ENCODE measurements around the gene CBL. TPM values are rescaled to one million over a fixed set of nuclear protein-coding genes. Genes with fewer than 3 reads are reported as not detected.
A peak's percentile ranks its signal among the peaks of the same experiment; 100 is the strongest.
"Not testable (repeated sequence)": the region's sequence is repeated elsewhere in the genome, so short reads cannot be mapped to it uniquely, and the experiment has no call there.

The CBL gene
- total and polyA plus RNA-seq, 3 donors from 2014 or later, result 58.5 to 65.7 (median 59.3) TPM

DNA sequence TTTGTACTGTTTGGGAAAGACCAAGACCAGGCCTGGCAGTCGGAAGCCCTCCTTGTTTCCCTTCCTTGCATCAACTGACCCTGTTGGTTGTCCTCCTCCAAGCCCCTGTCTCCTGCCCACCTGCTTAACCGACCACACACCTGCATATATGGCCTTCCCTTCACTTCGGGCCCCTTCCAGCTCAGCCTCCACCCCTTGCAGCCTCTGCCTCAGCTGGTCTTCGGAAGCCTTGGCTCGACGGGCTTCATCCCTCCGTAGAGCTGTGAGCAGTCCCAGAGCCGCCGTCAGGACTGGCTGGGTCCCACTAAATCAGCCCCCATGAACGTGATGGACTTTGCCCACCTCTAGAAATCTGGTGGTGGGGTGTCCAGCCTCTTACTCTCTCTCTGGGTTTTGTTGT lies 12.5 kb upstream of the CBL start:
- Histone ChIP-seq H3K27me3 (no peaks in the 10 kb centered on the region), H3K9me3 (no peaks in the 10 kb centered on the region), H3K4me3 (no peak overlapping the region), H3K27ac (no peak overlapping the region), H3K4me1 (no peaks in the 10 kb centered on the region), H3K36me3 (ENCODE audit: low read depth, missing control alignments) (no peaks in the 10 kb centered on the region)
- intact Hi-C loops (cut with DNase I; ENCODE audit: low total_unique reads), result no loop called here
- DNase-seq, result no peak
- WGBS, 2 donors, result 90 to 93% methylated on average over 10 of the region's 10 CpGs
- TF ChIP-seq POLR2A (IDR thresholded peaks at IDR 0.05), result no peak
- TF ChIP-seq, protein P1, sequence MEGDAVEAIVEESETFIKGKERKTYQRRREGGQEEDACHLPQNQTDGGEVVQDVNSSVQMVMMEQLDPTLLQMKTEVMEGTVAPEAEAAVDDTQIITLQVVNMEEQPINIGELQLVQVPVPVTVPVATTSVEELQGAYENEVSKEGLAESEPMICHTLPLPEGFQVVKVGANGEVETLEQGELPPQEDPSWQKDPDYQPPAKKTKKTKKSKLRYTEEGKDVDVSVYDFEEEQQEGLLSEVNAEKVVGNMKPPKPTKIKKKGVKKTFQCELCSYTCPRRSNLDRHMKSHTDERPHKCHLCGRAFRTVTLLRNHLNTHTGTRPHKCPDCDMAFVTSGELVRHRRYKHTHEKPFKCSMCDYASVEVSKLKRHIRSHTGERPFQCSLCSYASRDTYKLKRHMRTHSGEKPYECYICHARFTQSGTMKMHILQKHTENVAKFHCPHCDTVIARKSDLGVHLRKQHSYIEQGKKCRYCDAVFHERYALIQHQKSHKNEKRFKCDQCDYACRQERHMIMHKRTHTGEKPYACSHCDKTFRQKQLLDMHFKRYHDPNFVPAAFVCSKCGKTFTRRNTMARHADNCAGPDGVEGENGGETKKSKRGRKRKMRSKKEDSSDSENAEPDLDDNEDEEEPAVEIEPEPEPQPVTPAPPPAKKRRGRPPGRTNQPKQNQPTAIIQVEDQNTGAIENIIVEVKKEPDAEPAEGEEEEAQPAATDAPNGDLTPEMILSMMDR (IDR thresholded peaks at IDR 0.05), result no peak

DNA sequence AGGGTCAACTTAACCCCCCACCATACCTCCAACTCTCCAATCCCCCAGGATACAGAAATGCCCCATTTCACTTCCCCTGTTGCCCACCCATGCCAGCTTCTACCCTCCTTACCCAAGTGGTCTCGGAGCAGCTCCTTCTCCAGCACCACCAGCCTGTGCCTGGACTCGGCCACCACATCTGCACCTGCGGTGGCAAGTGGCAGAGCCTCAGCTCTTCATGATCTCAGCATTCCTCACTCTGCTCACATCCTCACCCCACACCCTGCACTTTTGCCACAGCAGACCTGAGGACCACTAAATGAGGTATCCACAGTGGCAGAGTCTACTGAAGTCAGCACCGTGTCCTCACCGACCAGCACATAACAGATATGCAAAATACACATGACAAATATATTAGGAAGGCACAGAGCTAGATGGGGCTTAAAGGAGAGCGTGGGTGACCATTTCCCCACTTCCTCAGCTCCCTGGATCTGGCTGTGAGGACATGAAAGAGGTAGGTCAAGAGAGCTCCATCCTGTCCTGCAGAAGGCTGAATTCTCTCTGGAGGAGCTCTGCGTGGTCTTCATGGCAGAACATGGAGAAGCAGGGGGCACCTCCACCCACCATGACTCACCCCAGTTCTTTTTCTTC lies 11.2 kb upstream of the CBL start:
- DNase-seq, result no peak
- no peak for TF ChIP-seq POLR2A (IDR thresholded peaks at IDR 0.05)
- TF ChIP-seq, protein P1 (IDR thresholded peaks at IDR 0.05), result no peak
- Histone ChIP-seq H3K4me3 (no peak overlapping the region), H3K27me3 (no peaks in the 10 kb centered on the region), H3K27ac (no peak overlapping the region), H3K4me1 (no peaks in the 10 kb centered on the region), H3K9me3 (no peaks in the 10 kb centered on the region), H3K36me3 (ENCODE audit: low read depth, missing control alignments) (no peaks in the 10 kb centered on the region)
- WGBS, 2 donors, result 87 to 91% methylated on average over 7 of the region's 7 CpGs
- intact Hi-C loops (cut with DNase I; ENCODE audit: low total_unique reads), result no loop called here

DNA sequence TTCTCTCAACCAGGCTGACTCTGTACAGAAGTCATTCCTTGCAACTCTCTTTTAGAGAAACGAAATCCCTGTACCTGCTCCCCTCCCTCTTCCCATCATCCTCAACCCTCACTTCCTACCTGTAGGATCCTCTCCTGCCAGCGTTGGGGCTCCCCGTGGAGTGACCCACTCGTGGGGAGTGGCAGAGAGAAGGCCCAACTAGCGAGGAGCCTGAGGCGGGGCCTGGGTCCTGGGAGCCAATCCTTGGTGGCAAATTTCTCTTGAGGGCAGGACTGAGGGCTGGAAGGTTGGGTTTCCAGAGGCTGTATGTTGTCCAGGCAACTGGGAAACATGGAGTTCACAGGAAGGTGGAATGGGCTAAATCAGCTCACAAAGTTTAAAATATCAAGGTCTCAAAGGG lies 10.5 kb upstream of the CBL start:
- DNase-seq, result no peak
- 49% methylated on average over 6 of the region's 6 CpGs for WGBS, 2 donors
- Histone ChIP-seq H3K27me3 (no peaks in the 10 kb centered on the region), H3K4me3 (no peak overlapping the region), H3K36me3 (ENCODE audit: low read depth, missing control alignments) (no peaks in the 10 kb centered on the region), H3K9me3 (no peaks in the 10 kb centered on the region), H3K4me1 (no peaks in the 10 kb centered on the region), H3K27ac (no peak overlapping the region)
- intact Hi-C loops (cut with DNase I; ENCODE audit: low total_unique reads), result no loop called here
- TF ChIP-seq, protein P1 (IDR thresholded peaks at IDR 0.05), result no peak
- TF ChIP-seq POLR2A (IDR thresholded peaks at IDR 0.05), result no peak

DNA sequence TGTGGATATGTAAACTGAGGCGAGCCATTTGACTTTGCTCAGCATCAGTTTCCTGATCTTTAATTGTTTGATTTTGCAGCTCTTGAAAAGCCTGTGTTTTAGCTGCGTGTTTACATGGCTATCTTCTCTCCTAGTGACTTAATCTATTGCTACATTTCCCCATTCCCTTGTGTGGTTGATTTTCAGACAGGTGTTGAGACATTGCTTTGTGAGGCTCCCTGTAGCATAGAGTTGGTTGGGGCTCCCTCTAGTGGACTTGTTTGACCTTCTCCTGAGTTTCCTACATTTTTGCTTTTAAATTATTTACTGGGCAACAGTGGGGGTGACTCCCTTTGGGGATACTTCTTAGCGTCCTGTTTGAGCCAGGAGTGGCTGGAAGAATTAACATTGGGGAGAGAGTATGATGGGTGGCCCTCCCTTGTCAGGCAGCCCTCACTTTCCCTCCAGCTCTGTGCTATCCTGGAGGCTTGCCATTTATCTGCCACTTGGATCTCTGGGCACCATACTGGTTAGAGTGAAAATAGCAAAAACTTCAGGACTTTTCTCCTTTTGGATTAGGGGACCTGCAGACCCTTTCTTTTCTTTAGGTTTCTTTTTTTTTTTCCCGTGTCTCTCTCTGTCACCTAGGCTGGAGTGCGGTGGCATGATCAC lies 9.2 kb upstream of the CBL start:
- H3K27me3 ChIP-seq, result no peaks in the 10 kb centered on the region
- WGBS, 2 donors, result 52 to 55% methylated on average over 5 of the region's 5 CpGs
- H3K36me3 ChIP-seq (ENCODE audit: low read depth, missing control alignments), result no peaks in the 10 kb centered on the region
- intact Hi-C loops (cut with DNase I; ENCODE audit: low total_unique reads), result no loop called here
- TF ChIP-seq POLR2A (IDR thresholded peaks at IDR 0.05), result no peak
- TF ChIP-seq, protein P1 (IDR thresholded peaks at IDR 0.05), result peak; percentile 69 to 77 (median 73)
- no peak overlapping the region for H3K27ac ChIP-seq
- H3K4me3 ChIP-seq, result no peak overlapping the region
- peak; percentile 74 for DNase-seq
- H3K9me3 ChIP-seq, result no peaks in the 10 kb centered on the region
- no peaks in the 10 kb centered on the region for H3K4me1 ChIP-seq

DNA sequence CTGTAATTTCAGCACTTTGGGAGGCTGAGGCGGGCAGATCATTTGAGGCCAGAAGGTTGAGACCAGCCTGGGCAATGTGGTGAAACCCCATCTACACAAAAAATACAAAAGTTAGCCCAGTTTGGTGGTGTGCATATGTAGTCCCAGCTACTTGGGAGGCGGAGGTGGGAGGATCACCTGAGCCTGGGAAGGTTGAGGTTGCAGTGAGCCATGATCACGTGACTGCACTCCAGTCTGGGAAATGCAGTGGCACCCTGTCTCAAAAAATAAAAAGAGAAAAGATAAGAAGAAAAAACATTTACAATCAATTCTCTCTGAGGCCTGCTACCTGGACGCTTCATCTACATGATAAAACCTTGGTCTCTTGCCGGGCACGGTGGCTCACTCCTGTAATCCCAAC lies 7.2 kb upstream of the CBL start:
- H3K9me3 ChIP-seq, result no peaks in the 10 kb centered on the region

DNA sequence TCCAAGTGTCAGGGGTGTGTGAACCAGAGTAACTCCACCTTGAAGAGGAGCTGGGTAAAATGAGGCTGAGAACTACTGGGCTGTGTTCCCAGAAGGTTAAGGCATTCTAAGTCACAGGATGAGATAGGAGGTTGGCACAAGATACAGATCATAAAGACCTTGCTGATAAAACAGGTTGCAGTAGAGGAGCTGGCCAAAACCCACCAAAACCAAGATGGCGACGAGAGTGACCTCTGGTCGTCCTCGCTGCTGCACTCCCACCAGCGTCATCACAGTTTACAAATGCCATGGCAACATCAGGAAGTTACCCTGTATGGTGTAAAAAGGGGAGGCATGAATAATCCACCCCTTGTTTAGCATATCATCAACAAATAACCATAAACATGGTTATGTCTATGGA lies 4.9 kb upstream of the CBL start:
- H3K27me3 ChIP-seq; H3K9me3 ChIP-seq; H3K4me3 ChIP-seq; H3K36me3 ChIP-seq (ENCODE audit: low read depth, missing control alignments); H3K4me1 ChIP-seq; H3K27ac ChIP-seq; intact Hi-C loops (cut with DNase I; ENCODE audit: low total_unique reads); DNase-seq: not testable (repeated sequence)
- WGBS, 2 donors, result 83 to 90% methylated on average over 5 of the region's 5 CpGs

More for the DNA sequence above, 7.2 kb upstream of the CBL start:
- no peaks in the 10 kb centered on the region for H3K4me1 ChIP-seq
- no peak for TF ChIP-seq POLR2A (IDR thresholded peaks at IDR 0.05)
- TF ChIP-seq, protein P1 (IDR thresholded peaks at IDR 0.05), result no peak
- WGBS, 2 donors, result 80 to 90% methylated on average over 6 of the region's 6 CpGs
- DNase-seq, result no peak
- no peaks in the 10 kb centered on the region for H3K36me3 ChIP-seq (ENCODE audit: low read depth, missing control alignments)
- intact Hi-C loops (cut with DNase I; ENCODE audit: low total_unique reads), result no loop called here
- no peaks in the 10 kb centered on the region for H3K27me3 ChIP-seq
- H3K27ac ChIP-seq, result no peak overlapping the region
- no peak overlapping the region for H3K4me3 ChIP-seq
